Activated CD4-positive, alpha-beta T cell treated with anti-CD3 and anti-CD28 coated beads, Interleukin-10, Interleukin-2, amounts not matched to agents 100 ng/mL and 50 ng/mL, durations not matched to agents 16 hours and 8 hours (primary cell): ENCODE data around the gene TRMT11.

ENCODE experiments used
- DNase-seq: peaks from one replicate; pipeline ENCODE4 v3.0.0-alpha.2; 2020

TRMT11 gene

GRCh38 chr6:126077810-126078776 is 91.8 kb downstream of the TRMT11 start:
- no peak for DNase-seq

- no peak for DNase-seq
Observed at GRCh38 chr6:126083875-126084274, 97.5 kb downstream of the TRMT11 start.

GRCh38 chr6:126086560-126086959 is 100.2 kb downstream of the TRMT11 start:
- no peak for DNase-seq
